ENCODE results near the gene MISFA. TPM values are rescaled to one million over a fixed set of nuclear protein-coding genes. Genes with fewer than 3 reads are reported as not detected.

MISFA gene
- polyA plus RNA-seq, 6 donors from 2014 or later = 0.43 to 0.94 (median 0.51) TPM; not detected in 1

DNA sequence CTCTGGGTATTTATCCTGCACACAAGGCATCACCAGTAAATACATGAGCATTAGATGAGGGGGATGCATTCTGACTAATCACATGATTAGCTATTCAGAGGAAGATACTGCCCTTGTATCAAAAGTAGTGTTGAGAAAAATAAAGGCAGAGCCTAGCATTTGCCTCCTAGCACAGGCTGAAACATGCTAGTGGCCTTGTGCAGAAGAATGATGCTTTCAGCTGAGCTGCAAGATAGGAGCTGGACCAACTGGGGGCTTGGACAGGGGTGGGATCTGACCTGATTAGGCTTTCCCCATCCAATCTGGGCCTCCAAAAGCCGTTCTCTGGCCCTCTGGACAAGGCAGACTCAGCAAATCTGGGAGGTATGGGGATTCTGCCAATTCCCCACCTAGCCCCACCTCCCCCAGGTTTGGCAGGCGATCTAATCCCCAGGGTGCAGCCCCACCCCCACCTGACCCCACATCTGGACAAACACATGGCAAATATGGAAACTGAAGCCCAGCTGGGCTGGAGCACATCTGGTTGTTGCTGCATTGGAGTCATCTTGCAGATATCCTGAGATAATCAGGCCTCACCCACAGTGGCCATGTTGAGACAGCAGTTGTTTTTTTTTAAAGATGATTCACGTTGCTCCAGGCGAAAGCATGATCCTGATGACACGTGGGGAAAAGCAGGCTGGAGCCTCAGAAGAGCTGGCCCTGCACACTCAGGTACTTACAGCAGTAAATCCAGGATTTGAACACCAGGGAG lies 4.4 kb upstream of the MISFA start:
- ATAC-seq (ENCODE audit: low read depth in 2 of 2) = no peak
- no peak for DNase-seq
- H3K27me3 Mint-ChIP-seq = no peaks in the 10 kb centered on the region
- no peak overlapping the region for H3K27ac Mint-ChIP-seq
- no peaks in the 10 kb centered on the region for H3K9me3 Mint-ChIP-seq
- peak overlapping the region in 1 of 8 donors; percentile 66 for H3K4me3 Mint-ChIP-seq
- H3K36me3 Mint-ChIP-seq = no peaks in the 10 kb centered on the region
- peaks cover 0 to 2% (median 0%) of the 10 kb centered on the region in 3 donors for H3K4me1 Mint-ChIP-seq

DNA sequence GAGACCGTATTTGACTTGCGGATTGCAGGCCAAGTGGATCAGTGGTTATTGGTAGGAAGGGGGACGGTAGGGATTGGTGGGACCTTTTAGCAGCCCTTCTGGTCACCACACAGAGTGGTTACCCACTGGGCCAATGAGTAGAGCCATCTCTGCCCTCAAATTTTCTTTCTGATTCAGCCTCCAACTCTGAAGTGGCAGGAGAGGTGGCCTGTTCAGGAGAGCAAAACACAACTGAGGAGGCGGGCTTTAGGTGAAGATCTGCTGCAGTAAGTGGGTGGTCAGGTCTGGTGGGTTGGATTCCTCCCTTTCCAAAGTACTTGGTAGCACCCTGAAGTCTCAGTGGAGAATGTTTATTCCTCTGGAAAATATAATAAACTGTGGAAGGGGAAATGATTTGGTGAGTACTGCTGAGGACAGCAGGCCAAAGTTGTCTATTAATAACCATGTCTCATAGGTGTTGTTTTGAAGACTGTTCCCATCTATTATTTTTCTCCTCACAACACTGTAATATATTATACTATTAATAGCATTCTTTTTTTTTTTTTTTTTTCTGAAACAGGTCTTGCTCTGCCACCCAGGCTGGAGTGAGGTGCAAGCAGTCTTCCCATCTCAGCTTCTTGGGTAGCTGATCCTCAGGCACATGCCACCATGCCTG lies 1.5 kb downstream of the MISFA start:
- H3K36me3 Mint-ChIP-seq = no peaks in the 10 kb centered on the region
- no peak overlapping the region for H3K4me3 Mint-ChIP-seq
- H3K27ac Mint-ChIP-seq = peak overlapping the region in 1 of 6 donors; percentile 14
- DNase-seq (no peak), ATAC-seq (ENCODE audit: low read depth in 2 of 2) (no peak)
- H3K27me3 Mint-ChIP-seq = no peaks in the 10 kb centered on the region
- H3K9me3 Mint-ChIP-seq = no peaks in the 10 kb centered on the region
- H3K4me1 Mint-ChIP-seq = no peaks in the 10 kb centered on the region

DNA sequence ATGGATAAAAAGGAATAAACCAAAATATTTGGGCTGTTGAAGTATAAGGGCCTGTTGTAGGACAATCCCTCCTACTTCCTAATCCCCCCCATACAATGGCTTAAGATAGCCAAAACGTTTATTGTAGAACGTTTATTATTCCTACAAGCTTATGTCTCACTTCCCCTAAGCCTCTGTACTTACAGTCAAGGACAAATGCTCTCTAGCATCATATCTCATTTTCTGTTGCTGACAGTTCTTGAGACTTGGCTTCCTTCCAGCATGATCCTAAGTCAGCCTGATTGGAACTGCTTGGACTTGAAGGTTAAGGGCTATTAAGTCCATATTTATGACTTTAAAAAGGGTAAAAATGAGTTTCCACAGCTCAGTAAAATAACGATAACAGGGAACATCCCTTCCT lies 8.8 kb downstream of the MISFA start:
- no peaks in the 10 kb centered on the region for H3K4me1 Mint-ChIP-seq
- ATAC-seq (ENCODE audit: low read depth in 2 of 2) (no peak), DNase-seq (no peak)
- H3K36me3 Mint-ChIP-seq = peaks cover 0 to 8% of the 10 kb centered on the region in 2 donors
- peak overlapping the region in 1 of 6 donors; percentile 39 for H3K27ac Mint-ChIP-seq
- no peak overlapping the region for H3K4me3 Mint-ChIP-seq
- H3K9me3 Mint-ChIP-seq = no peaks in the 10 kb centered on the region
- no peaks in the 10 kb centered on the region for H3K27me3 Mint-ChIP-seq

DNA sequence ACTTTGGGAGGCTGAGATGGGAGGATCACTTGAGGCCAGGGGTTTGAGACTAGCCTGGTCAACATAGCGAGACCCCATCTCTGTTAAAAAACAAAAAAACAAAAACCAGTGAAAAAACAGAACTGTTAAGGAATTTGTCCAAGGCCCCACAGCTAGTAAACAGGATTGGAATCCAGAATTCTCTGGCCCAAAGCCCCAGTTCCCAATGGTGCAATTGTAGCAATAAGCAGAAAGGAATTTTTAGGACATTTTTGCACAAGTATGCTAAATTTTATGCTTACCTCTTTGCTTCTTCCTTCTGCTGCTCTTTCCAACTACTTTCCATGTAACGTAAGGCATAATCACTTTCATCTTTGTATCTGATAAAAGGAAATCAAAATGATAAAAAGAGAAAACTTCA lies 11.6 kb downstream of the MISFA start:
- no peaks in the 10 kb centered on the region for H3K9me3 Mint-ChIP-seq
- H3K4me3 Mint-ChIP-seq = no peak overlapping the region
- no peaks in the 10 kb centered on the region for H3K27me3 Mint-ChIP-seq

DNA sequence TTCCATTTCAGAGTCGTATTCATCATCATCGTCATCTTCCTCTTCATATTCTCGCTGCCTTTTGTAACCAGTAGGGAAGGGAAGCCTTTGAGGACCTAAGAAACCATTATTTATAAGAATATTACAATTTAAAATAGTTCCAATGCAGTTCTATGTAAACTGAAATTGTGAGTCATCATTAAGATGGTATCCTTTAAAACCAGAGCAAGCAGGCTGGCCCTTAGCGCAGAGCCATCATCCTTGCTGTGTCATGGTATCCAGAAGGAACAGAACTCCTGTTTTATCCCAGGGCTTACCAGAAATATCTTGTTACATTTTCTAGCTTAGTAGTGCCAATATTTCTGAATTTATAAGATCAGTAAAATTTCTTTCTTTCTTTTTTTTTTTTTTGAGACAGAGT lies 12.8 kb downstream of the MISFA start:
- Mint-ChIP-seq H3K36me3 (peaks cover 11 to 22% of the 10 kb centered on the region in 2 donors), H3K27me3 (no peaks in the 10 kb centered on the region), H3K4me1 (peaks cover 3 to 11% (median 9%) of the 10 kb centered on the region in 3 donors), H3K9me3 (no peaks in the 10 kb centered on the region), H3K27ac (peak overlapping the region in 1 of 6 donors; percentile 7), H3K4me3 (peak overlapping the region in 1 of 8 donors; percentile 1)
- ATAC-seq (ENCODE audit: low read depth in 2 of 2) (no peak), DNase-seq (no peak)

More for the DNA sequence above, 11.6 kb downstream of the MISFA start:
- no peak overlapping the region for H3K27ac Mint-ChIP-seq
- H3K36me3 Mint-ChIP-seq = peaks cover 10 to 22% of the 10 kb centered on the region in 2 donors
- H3K4me1 Mint-ChIP-seq = peaks cover 0 to 9% (median 7%) of the 10 kb centered on the region in 3 donors
- no peak for DNase-seq
- ATAC-seq (ENCODE audit: low read depth in 2 of 2) = no peak

DNA sequence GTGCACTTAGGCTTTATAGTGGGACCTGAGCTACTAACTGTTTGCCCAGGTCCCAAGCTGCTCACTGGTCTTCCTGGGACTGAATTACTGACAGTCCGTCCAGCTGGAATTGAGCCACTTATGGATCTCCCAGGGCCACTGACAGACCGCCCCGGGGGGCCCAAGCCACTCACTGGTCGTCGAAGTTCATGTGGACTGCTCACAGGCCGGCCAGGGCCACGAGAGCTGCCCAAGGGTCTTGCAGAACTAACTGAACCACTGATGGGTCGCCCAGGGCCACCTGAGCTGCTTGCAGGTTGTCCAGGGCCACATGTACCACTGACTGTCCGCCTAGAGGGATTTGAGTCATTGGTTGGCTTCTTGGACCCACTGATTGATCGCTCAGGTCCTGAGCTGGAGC lies 15.1 kb downstream of the MISFA start:
- peaks cover 11 to 17% of the 10 kb centered on the region in 2 donors for H3K36me3 Mint-ChIP-seq
- no peak for ATAC-seq (ENCODE audit: low read depth in 2 of 2)
- no peaks in the 10 kb centered on the region for H3K9me3 Mint-ChIP-seq
- no peaks in the 10 kb centered on the region for H3K27me3 Mint-ChIP-seq
- no peak overlapping the region for H3K27ac Mint-ChIP-seq
- H3K4me3 Mint-ChIP-seq = no peak overlapping the region
- DNase-seq = no peak
- H3K4me1 Mint-ChIP-seq = peaks cover 17 to 24% (median 21%) of the 10 kb centered on the region in 3 donors

DNA sequence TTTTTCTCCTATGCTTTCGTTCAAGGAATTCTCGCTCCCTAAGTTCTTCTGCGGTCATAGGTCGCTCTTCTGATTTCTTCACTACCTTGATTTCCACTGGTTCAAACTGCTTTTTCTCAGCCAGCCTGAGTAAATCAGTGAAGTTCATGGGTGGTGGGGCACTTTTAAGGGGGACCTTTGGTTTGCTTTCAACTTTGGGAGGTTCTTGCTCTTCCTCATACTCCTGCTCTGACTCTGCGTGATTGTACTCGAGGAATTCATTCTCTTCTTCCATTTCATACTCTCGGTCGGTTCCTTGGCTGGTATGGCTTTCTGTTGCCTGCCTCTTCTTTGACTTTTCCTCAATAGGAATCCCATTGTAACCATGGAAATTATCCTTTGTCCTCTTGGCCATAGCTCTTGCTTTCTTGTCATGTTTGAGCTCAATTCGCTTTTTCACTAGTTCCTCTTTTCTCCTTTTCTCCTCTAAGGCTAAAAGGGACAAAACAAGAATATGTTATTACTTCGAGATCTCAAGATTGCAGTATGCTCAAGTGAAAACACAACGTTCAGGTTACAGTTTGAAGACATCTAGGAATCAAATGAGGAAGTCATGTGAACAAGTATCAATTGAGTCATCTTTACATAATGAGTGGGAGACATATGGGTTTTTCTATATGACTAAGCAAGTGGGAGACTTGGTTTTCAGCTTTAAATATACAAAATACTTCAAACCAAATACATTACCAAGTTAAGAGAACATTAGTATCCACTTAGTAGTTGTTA lies 16.2 kb downstream of the MISFA start:
- Mint-ChIP-seq H3K4me1 (peaks cover 17 to 24% (median 24%) of the 10 kb centered on the region in 3 donors), H3K36me3 (peaks cover 11 to 17% of the 10 kb centered on the region in 2 donors), H3K27ac (peak overlapping the region in 1 of 6 donors; percentile 1), H3K9me3 (no peaks in the 10 kb centered on the region), H3K4me3 (no peak overlapping the region), H3K27me3 (no peaks in the 10 kb centered on the region)
- DNase-seq (no peak), ATAC-seq (ENCODE audit: low read depth in 2 of 2) (no peak)

DNA sequence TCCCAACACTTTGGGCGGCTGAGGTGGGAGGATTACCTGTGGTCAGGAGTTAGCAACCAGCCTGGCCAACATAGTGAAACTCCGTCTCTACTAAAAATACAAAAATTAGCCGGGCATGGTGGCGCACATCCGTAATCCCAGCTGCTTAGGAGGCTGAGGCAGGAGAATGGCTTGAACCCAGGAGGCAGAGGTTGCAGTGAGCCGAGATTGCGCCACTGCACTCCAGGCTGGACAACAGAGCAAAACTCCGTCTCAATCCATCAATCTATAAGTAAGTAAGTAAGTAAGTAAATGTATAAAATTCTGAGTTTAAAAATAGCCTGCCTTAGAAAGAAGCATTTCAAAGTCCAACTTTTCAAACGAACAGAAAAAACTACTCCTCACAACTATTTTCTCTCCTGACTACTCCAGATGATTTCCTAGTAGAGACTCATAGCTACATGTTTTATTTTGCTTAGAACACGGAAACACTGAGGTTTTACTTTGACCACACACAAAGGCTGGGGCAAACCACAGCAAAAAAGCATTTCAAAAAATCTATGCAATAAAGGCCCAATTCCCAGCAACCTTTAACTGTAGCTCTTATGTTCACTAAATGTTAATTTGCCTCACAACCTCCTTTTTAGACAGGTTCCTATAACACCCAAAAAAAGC lies 18.2 kb downstream of the MISFA start:
- H3K36me3 Mint-ChIP-seq = peaks cover 11 to 17% of the 10 kb centered on the region in 2 donors
- H3K4me1 Mint-ChIP-seq = peaks cover 26 to 34% (median 29%) of the 10 kb centered on the region in 3 donors
- no peaks in the 10 kb centered on the region for H3K27me3 Mint-ChIP-seq
- DNase-seq (no peak), ATAC-seq (ENCODE audit: low read depth in 2 of 2) (no peak)
- H3K9me3 Mint-ChIP-seq = no peaks in the 10 kb centered on the region
- H3K27ac Mint-ChIP-seq = peak overlapping the region in 3 of 6 donors; percentile 13 to 63 (median 49)
- no peak overlapping the region for H3K4me3 Mint-ChIP-seq

DNA sequence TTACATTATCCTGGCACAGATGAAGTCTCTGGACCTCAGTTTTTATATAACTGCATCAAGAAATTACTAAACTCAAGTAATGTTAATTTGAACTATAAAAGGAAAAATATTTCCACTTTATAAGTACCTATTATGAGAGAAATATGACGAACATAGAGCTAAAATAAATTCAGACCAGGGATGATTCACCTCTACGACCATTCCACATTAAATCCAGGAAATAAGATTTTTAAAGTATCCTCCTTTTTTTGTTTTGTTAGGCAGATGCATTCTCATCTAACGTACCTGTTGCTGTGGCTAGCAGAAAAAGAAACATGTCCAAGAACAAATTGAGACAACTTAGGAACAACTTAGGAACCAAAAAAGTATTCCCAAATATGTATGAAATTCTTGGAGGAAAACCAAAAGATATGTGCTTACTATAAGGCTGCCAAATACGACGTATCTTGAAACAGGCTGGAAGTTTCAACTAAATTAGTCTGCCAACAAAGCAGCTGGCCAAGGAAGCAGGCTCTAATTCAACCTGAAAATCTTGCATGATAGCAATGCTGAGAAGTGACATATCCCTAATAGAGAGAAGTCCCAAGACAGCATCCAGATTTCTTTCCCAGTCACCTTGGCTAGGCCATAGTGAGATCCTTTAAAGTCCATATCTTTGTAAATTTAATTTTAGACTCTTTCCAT lies 18.9 kb downstream of the MISFA start:
- Mint-ChIP-seq H3K9me3 (no peaks in the 10 kb centered on the region), H3K4me1 (peaks cover 26 to 34% (median 29%) of the 10 kb centered on the region in 3 donors), H3K4me3 (no peak overlapping the region), H3K27ac (peak overlapping the region in 2 of 6 donors; percentile 13 to 69), H3K36me3 (peaks cover 11 to 14% of the 10 kb centered on the region in 2 donors), H3K27me3 (no peaks in the 10 kb centered on the region)
- no peak for ATAC-seq (ENCODE audit: low read depth in 2 of 2)
- DNase-seq = no peak

DNA sequence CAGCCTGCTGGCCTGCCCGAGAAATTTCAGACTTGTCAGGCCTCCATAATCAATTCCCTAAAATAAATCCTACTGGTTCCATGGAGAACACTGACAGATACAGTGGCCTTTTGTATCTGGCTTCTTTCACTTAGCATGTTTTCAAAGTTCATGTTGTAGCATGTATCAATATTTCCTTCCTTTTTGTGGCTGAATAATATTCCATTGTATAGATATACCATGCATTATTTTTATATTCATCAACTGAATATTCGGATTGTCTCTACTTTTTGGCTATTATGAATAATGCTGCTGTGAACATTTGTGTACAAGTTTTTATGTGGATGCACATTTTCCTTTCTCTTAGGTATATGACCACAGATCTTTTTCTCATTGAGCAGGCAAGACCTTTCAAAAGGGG lies 24.1 kb downstream of the MISFA start:
- H3K9me3 Mint-ChIP-seq = no peaks in the 10 kb centered on the region
- H3K4me3 Mint-ChIP-seq = no peak overlapping the region
- H3K27ac Mint-ChIP-seq = peak overlapping the region in 1 of 6 donors; percentile 41
- H3K36me3 Mint-ChIP-seq = peaks cover 0 to 7% of the 10 kb centered on the region in 2 donors
- H3K4me1 Mint-ChIP-seq = peaks cover 24 to 33% (median 25%) of the 10 kb centered on the region in 3 donors
- DNase-seq = no peak
- no peak for ATAC-seq (ENCODE audit: low read depth in 2 of 2)
- no peaks in the 10 kb centered on the region for H3K27me3 Mint-ChIP-seq

DNA sequence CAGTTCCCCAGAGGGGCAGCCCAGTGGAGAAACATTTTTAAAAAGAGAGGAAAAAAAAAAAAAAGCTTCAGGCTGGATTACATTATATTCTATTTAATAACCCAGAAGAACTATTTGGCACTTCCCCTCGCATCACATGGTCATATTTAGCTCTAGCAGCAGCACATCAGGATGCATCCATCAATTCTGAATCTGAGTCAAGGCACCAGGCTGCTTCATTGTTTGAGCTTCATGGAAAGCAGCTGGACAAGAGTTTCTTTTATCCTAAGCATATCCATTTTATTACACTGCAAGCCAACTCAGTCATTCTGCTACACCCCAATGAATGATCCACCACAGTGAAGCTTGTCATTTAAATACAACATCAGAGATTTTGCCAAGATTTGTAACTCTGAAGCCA lies 24.6 kb downstream of the MISFA start:
- Mint-ChIP-seq H3K9me3 (no peaks in the 10 kb centered on the region), H3K4me1 (peaks cover 21 to 29% (median 27%) of the 10 kb centered on the region in 3 donors), H3K27ac (peak overlapping the region in 1 of 6 donors; percentile 41), H3K27me3 (no peaks in the 10 kb centered on the region), H3K36me3 (peaks cover 0 to 7% of the 10 kb centered on the region in 2 donors), H3K4me3 (no peak overlapping the region)
- no peak for ATAC-seq (ENCODE audit: low read depth in 2 of 2)
- DNase-seq = no peak

DNA sequence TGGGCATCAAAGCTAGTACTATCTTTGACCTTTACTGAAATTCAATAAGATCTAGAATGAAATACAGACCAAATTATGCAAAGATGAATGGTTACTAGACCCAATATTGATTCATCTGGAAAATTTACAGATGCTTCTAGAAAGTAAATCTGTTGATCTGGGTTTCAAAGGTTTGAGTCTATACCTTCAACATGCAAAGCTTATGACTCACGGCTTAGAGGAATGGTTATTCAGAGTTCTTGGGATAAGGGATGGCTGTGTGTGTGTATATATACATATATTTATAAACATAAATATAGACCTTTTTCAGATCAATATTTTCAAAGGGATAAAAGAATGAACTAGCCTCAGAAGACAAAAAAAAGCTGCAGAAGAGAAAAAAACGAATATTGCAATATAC lies 33.3 kb downstream of the MISFA start:
- H3K4me1 Mint-ChIP-seq = peaks cover 24 to 38% (median 33%) of the 10 kb centered on the region in 3 donors
- ATAC-seq (ENCODE audit: low read depth in 2 of 2) (no peak), DNase-seq (no peak)
- H3K9me3 Mint-ChIP-seq = no peaks in the 10 kb centered on the region
- no peaks in the 10 kb centered on the region for H3K36me3 Mint-ChIP-seq
- peaks cover 5 to 9% (median 9%) of the 10 kb centered on the region in 3 donors for H3K27me3 Mint-ChIP-seq
- peak overlapping the region; percentile 86 to 99 (median 95) for H3K4me3 Mint-ChIP-seq
- H3K27ac Mint-ChIP-seq = peak overlapping the region in 2 of 6 donors; percentile 11 to 96

Measured in naive B cell (primary cell).